D721Med (cell line): ENCODE data around the gene AP3S2.
"Not testable (repeated sequence)": the region's sequence is repeated elsewhere in the genome, so short reads cannot be mapped to it uniquely, and the experiment has no call there.

Source experiments
- DNase-seq: peaks from one replicate; pipeline ENCODE4 v3.0.0; 2011; ENCODE audit warnings: low spot score; ENCODE audit not compliant: insufficient read length
- FAIRE-seq: peaks from 2 replicates; lab custom pipeline; 2011; peaks lifted over from hg19 to GRCh38; lab: Jason Lieb, UNC
- TF ChIP-seq, protein P1 (sequence below): IDR thresholded peaks from 2 replicates; pipeline ENCODE4 v1.5.1; 2012; ENCODE audit warnings: mild to moderate bottlenecking, control low read depth; ENCODE audit not compliant: insufficient read depth; ENCODE audit errors: missing control alignments

The AP3S2 gene

DNA sequence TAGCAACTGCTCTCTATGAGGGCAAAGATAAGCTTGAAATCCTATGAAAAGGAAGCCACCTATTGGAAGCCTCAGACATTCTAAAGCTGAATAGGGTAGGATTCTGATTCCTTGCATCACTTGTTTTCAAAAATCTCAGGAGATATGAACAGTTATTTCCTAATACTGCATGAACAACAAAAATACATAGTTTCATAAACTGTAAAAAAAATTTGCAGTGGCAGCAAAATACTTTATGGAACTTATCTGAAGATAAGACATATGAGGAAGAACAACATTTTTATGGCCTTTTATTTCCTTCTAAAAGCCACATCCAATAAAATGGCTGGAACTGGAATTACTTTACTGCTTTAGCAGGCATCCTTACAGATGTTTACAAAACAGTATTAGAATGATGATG is 29.9 kb downstream of the AP3S2 start:
- FAIRE-seq (no peak), DNase-seq (no peak)
- TF ChIP-seq, protein P1, sequence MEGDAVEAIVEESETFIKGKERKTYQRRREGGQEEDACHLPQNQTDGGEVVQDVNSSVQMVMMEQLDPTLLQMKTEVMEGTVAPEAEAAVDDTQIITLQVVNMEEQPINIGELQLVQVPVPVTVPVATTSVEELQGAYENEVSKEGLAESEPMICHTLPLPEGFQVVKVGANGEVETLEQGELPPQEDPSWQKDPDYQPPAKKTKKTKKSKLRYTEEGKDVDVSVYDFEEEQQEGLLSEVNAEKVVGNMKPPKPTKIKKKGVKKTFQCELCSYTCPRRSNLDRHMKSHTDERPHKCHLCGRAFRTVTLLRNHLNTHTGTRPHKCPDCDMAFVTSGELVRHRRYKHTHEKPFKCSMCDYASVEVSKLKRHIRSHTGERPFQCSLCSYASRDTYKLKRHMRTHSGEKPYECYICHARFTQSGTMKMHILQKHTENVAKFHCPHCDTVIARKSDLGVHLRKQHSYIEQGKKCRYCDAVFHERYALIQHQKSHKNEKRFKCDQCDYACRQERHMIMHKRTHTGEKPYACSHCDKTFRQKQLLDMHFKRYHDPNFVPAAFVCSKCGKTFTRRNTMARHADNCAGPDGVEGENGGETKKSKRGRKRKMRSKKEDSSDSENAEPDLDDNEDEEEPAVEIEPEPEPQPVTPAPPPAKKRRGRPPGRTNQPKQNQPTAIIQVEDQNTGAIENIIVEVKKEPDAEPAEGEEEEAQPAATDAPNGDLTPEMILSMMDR = no peak

DNA sequence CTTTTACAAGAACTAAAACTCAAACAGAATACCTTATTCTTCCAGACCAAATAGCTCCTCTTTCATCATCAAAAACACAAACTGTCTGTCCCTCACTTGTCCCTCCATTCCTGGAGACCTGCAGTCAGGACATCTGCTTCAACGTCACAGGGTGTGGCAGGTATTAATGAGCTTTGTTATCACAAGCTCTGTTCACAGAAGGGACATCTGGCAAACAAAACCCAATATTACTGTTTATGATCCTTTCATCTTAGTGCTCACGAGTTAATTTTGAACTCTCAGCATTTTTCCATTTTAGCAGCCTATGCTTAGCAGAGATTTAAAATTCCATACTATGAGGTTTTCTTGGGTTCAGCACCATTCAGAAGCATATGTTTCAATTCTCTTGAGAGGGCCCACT is 32.9 kb downstream of the AP3S2 start:
- DNase-seq (no peak), FAIRE-seq (no peak)
- TF ChIP-seq, protein P1 = no peak

DNA sequence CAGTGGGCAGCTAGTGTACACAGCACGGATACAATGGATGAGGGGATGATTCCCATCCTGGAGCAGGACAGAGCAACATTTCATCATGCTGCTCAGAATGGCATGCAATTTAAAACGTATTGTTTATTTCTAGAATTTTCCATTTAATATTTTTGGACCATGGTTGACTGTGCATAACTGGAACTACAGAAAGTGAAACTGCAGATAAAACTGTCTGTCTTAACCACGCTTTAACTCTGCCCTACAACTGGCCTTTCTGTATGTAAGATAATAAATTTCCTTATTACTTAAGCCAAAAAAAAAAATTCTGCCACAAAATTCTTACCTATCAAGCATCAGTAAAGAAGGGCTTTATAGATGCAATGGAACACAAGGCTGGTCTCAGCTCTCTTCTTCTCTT is 33.4 kb downstream of the AP3S2 start:
- FAIRE-seq (no peak), DNase-seq (no peak)
- TF ChIP-seq, protein P1 = no peak

DNA sequence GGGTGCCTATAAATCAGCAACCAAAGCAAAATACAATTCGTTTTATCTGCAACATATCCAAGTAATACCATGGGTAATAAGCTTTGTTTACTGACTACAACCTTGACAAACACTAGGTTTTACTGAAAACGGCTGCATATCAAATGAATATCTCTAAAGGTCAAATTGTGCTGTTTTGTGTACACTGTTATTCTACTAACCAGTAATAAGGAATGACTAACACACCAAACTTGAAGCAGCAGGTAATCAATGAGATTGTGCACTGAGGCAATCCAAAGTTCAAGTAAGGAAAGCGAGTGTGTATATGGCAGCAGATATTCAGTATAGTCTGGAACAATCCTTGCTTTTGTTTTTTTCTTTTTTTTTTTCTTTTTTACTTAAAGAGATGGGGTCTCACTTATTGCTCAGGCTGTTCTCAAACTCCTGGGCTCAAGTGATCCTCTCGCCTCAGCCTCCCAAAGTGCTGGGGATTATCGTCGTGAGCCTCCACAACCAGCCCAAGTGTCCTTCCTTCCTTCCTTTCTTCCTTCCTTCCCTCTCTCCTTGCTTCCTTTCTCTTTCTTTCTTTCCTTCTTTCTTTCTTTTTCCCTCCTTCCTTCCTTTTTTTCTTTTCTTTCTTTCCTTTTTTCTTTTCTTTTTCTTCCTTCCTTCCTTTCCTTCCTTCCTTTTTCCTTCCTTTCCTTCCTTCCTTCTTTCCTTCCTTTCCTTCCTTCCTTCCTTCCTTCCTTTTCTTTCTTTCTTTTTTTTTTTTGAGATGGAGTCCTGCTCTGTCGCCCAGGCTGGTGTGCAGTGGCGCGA is 34.9 kb downstream of the AP3S2 start:
- no peak for DNase-seq
- FAIRE-seq = no peak
- TF ChIP-seq, protein P1 = no peak

DNA sequence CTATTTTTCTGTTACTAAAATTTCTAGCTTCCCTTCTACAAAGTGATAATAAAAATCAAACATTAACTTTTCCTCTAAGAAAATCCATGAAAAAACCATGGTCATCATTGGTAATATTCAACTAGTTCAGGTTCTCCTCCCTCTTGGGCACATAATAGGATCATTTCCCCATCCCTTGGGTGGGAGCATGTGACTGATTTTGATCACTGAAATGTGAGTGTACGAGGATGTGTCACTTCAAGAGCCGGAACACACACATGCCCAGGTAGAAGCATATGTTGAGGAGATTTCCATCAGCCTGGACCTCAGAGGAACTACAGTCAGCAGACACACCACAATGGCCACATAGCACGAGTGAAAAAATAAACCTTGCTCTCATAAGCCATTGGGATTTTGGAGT is 36.1 kb downstream of the AP3S2 start:
- FAIRE-seq = no peak
- TF ChIP-seq, protein P1 = no peak
- no peak for DNase-seq

DNA sequence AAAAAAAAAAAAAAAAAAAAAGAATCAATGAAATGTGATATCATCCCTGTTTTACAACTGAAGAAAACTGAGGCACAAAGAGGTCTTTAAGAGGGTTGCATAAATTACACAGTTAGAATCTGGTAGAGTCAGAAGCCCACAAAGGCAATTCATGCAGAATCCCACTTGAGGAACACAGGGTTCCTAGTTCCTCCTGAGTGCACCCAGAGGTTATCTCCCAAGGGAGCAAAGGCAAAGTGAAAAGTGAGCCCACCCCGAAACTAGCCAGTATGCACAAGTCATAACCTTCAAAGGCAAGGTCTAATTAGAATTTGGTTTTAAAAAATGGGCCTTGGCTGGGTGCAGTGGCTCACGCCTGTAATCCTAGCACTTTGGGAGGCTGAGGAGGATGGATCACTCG is 37.8 kb downstream of the AP3S2 start:
- DNase-seq (no peak), FAIRE-seq (no peak)
- TF ChIP-seq, protein P1 = no peak

DNA sequence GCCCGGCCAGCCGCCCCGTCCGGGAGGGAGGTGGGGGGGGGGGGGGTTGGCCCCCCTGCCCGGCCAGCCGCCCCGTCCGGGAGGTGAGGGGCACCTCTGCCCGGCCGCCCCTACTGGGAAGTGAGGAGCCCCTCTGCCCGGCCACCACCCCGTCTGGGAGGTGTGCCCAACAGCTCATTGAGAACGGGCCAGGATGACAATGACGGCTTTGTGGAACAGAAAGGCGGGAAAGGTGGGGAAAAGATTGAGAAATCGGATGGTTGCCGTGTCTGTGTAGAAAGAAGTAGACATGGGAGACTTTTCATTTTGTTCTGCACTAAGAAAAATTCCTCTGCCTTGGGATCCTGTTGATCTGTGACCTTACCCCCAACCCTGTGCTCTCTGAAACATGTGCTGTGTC is 38.9 kb downstream of the AP3S2 start:
- not testable (repeated sequence) for FAIRE-seq, DNase-seq
